ENCODE measurements around the gene GRPR. TPM values are rescaled to one million over a fixed set of nuclear protein-coding genes. Genes with fewer than 3 reads are reported as not detected.

GRPR gene
- total and polyA plus RNA-seq, 2 of the 13 experiments (the other 11 are each of a cell fraction or from before 2014, with no cell fraction given): 0.04 to 0.05 TPM

DNA sequence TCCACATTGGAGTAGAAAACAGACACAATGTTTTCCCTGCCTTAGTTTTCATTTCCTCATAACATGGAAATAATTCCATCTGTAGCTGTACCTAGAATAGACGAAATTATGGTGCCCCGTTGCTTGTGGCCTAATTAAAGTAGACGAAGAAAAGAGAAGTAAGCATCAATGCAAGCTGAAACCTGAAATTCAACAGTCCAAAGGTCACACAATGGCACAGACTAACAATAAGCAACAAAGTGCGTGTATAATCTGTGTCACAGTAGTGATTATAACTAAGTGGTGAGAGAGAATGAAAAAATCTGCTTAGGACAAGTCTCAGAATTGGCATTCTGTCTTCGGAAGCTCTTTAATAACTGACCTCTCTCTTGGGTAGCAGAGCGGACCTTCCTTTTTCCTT is 68.2 kb downstream of the GRPR start (continued):
- TF ChIP-seq, protein P1, sequence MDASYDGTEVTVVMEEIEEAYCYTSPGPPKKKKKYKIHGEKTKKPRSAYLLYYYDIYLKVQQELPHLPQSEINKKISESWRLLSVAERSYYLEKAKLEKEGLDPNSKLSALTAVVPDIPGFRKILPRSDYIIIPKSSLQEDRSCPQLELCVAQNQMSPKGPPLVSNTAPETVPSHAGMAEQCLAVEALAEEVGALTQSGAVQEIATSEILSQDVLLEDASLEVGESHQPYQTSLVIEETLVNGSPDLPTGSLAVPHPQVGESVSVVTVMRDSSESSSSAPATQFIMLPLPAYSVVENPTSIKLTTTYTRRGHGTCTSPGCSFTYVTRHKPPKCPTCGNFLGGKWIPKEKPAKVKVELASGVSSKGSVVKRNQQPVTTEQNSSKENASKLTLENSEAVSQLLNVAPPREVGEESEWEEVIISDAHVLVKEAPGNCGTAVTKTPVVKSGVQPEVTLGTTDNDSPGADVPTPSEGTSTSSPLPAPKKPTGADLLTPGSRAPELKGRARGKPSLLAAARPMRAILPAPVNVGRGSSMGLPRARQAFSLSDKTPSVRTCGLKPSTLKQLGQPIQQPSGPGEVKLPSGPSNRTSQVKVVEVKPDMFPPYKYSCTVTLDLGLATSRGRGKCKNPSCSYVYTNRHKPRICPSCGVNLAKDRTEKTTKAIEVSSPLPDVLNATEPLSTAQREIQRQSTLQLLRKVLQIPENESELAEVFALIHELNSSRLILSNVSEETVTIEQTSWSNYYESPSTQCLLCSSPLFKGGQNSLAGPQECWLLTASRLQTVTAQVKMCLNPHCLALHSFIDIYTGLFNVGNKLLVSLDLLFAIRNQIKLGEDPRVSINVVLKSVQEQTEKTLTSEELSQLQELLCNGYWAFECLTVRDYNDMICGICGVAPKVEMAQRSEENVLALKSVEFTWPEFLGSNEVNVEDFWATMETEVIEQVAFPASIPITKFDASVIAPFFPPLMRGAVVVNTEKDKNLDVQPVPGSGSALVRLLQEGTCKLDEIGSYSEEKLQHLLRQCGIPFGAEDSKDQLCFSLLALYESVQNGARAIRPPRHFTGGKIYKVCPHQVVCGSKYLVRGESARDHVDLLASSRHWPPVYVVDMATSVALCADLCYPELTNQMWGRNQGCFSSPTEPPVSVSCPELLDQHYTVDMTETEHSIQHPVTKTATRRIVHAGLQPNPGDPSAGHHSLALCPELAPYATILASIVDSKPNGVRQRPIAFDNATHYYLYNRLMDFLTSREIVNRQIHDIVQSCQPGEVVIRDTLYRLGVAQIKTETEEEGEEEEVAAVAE (CRISPR knock-in tag; IDR thresholded peaks at IDR 0.05; ENCODE audit: borderline replicate concordance): no peak
- TF ChIP-seq BORCS8-MEF2B (CRISPR knock-in tag; IDR thresholded peaks at IDR 0.05): no peak
- no peak for TF ChIP-seq SRY (CRISPR knock-in tag; IDR thresholded peaks at IDR 0.05)
- TF ChIP-seq CHD4 (IDR thresholded peaks at IDR 0.05; ENCODE audit: borderline replicate concordance, low read length): no peak
- TF ChIP-seq, protein P2, sequence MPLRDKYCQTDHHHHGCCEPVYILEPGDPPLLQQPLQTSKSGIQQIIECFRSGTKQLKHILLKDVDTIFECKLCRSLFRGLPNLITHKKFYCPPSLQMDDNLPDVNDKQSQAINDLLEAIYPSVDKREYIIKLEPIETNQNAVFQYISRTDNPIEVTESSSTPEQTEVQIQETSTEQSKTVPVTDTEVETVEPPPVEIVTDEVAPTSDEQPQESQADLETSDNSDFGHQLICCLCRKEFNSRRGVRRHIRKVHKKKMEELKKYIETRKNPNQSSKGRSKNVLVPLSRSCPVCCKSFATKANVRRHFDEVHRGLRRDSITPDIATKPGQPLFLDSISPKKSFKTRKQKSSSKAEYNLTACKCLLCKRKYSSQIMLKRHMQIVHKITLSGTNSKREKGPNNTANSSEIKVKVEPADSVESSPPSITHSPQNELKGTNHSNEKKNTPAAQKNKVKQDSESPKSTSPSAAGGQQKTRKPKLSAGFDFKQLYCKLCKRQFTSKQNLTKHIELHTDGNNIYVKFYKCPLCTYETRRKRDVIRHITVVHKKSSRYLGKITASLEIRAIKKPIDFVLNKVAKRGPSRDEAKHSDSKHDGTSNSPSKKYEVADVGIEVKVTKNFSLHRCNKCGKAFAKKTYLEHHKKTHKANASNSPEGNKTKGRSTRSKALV (CRISPR knock-in tag; IDR thresholded peaks at IDR 0.05): no peak
- TF ChIP-seq ZNF577 (CRISPR knock-in tag; IDR thresholded peaks at IDR 0.05; ENCODE audit: borderline replicate concordance, low read depth): no peak
- no peak for TF ChIP-seq ZBTB1 (CRISPR knock-in tag; IDR thresholded peaks at IDR 0.05; ENCODE audit: borderline replicate concordance)
- TF ChIP-seq, protein P3, sequence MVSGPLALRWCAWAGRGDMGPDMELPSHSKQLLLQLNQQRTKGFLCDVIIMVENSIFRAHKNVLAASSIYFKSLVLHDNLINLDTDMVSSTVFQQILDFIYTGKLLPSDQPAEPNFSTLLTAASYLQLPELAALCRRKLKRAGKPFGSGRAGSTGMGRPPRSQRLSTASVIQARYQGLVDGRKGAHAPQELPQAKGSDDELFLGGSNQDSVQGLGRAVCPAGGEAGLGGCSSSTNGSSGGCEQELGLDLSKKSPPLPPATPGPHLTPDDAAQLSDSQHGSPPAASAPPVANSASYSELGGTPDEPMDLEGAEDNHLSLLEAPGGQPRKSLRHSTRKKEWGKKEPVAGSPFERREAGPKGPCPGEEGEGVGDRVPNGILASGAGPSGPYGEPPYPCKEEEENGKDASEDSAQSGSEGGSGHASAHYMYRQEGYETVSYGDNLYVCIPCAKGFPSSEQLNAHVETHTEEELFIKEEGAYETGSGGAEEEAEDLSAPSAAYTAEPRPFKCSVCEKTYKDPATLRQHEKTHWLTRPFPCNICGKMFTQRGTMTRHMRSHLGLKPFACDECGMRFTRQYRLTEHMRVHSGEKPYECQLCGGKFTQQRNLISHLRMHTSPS (CRISPR knock-in tag; IDR thresholded peaks at IDR 0.05; ENCODE audit: low read depth): no peak
- no peak for TF ChIP-seq PHF5A (CRISPR knock-in tag; IDR thresholded peaks at IDR 0.05; ENCODE audit: low read depth, unreplicated experiment)
- TF ChIP-seq ZEB1 (IDR thresholded peaks at IDR 0.05; ENCODE audit: insufficient replicate concordance, low read depth): no peak
- TF ChIP-seq TP53 (CRISPR knock-in tag; conservative IDR thresholded peaks at IDR 0.05): no peak
- TF ChIP-seq RAD51 (IDR thresholded peaks at IDR 0.05; ENCODE audit: borderline replicate concordance): no peak

Data from HepG2 (cell line).